Tibial nerve (tissue), 4 donors: ENCODE measurements around the gene LRP1. TPM values are rescaled to one million over a fixed set of nuclear protein-coding genes. Genes with fewer than 3 reads are reported as not detected.
A peak's percentile ranks its signal among the peaks of the same experiment; 100 is the strongest.

Experiments
- DNase-seq, 2 donors: peaks; one replicate each; pipeline ENCODE4 v3.0.0-alpha.2; 2019; ENCODE audit warnings: low spot score in 2 of 2
- H3K27ac ChIP-seq, 4 donors: fragments of 200-600 bp; sonication (generic) in 3 of 4; one replicate each; pipeline ENCODE4 v1.5.1; 2017 to 2019; ENCODE audit warnings: mild to moderate bottlenecking in 1 of 4
- H3K27me3 ChIP-seq, 2 donors: fragments of 200-600 bp; sonication (generic) in 1 of 2; one replicate each; pipeline versions ENCODE4 v1.5.1 to v1.6.0; 2017 to 2019
- H3K36me3 ChIP-seq, 3 donors: fragments of 200-600 bp; sonication (generic); one replicate each; pipeline ENCODE4 v1.5.1; 2018 to 2019
- H3K4me1 ChIP-seq, 4 donors: fragments of 200-600 bp; sonication (generic) in 3 of 4; one replicate each; pipeline ENCODE4 v1.5.1; 2017 to 2019
- H3K4me3 ChIP-seq, 4 donors: fragments of 200-600 bp; sonication (generic) in 3 of 4; one replicate each; pipeline ENCODE4 v1.5.1; 2017 to 2019; ENCODE audit warnings: mild to moderate bottlenecking in 1 of 4, moderate library complexity in 1 of 4
- H3K9me3 ChIP-seq, 4 donors: fragments of 200-600 bp; sonication (generic) in 3 of 4; one replicate each; pipeline ENCODE4 v1.5.1; 2017 to 2019
- CTCF ChIP-seq, 5 experiments: fragments of 200-600 bp in 3 of 5; fragments of 450-650 bp in 2 of 5; sonication (generic) in 3 of 5; IDR thresholded peaks; one replicate each; pipeline ENCODE4 v1.5.1; 2016 to 2019; ENCODE audit warnings: antibody characterized with exemption in 5 of 5, mild to moderate bottlenecking in 3 of 5, moderate library complexity in 2 of 5
- EP300 ChIP-seq, 2 donors: sonication (generic); formaldehyde crosslinking; IDR thresholded peaks; one replicate each; pipeline ENCODE4 v1.6.1; 2017; ENCODE audit warnings: antibody characterized with exemption in 2 of 2, mild to moderate bottlenecking in 1 of 2
- POLR2A ChIP-seq, 2 donors: fragments of 450-650 bp; IDR thresholded peaks; one replicate each; pipeline ENCODE4 v1.6.1; 2017; ENCODE audit warnings: antibody characterized with exemption in 2 of 2, mild to moderate bottlenecking in 2 of 2, moderate library complexity in 2 of 2
- WGBS, 2 donors: methylation state at CpG; one replicate each; pipeline ENCODE4 v1.1.5; 2018; 5-methylcytosine and 5-hydroxymethylcytosine counted together
- total RNA-seq, 4 donors: library from RNA; depleted of rRNA; stranded (reverse); fragments of >200 nt; gene quantifications; one replicate each; pipeline ENCODE4 v1.1.0, GENCODE V29; 2016

Gene LRP1
- total RNA-seq, 4 donors from 2014 or later, result 410 to 653 (median 527) TPM

GRCh38 chr12:57092529-57092862 is 35.8 kb upstream of the LRP1 start:
- Histone ChIP-seq H3K36me3 (peaks cover 0 to 62% (median 8%) of the 10 kb centered on the region in 3 donors), H3K4me1 (peaks cover 3 to 66% (median 47%) of the 10 kb centered on the region in 4 donors), H3K4me3 (peak overlapping the region in 1 of 4 donors; percentile 82), H3K27me3 (no peaks in the 10 kb centered on the region), H3K9me3 (no peaks in the 10 kb centered on the region), H3K27ac (peak overlapping the region; percentile 76 to 99 (median 90))
- no peak for DNase-seq
- TF ChIP-seq CTCF (IDR thresholded peaks at IDR 0.05), result no peak
- TF ChIP-seq EP300 (IDR thresholded peaks at IDR 0.05), result no peak
- TF ChIP-seq POLR2A (IDR thresholded peaks at IDR 0.05), result no peak
- 53 to 64% methylated on average over 5 of the region's 5 CpGs for WGBS, 2 donors

- 58 to 79% methylated on average over 4 of the region's 4 CpGs for WGBS, 2 donors
- Histone ChIP-seq H3K27ac (peak overlapping the region; percentile 76 to 99 (median 90)), H3K4me1 (peaks cover 3 to 66% (median 47%) of the 10 kb centered on the region in 4 donors), H3K27me3 (no peaks in the 10 kb centered on the region), H3K9me3 (no peaks in the 10 kb centered on the region), H3K4me3 (peak overlapping the region in 1 of 4 donors; percentile 3), H3K36me3 (peaks cover 0 to 66% (median 8%) of the 10 kb centered on the region in 3 donors)
- DNase-seq, result no peak
- TF ChIP-seq POLR2A (IDR thresholded peaks at IDR 0.05) (no peak), EP300 (IDR thresholded peaks at IDR 0.05) (no peak), CTCF (IDR thresholded peaks at IDR 0.05) (no peak)
Observed at GRCh38 chr12:57092876-57093414, 35.3 kb upstream of the LRP1 start.

- no peaks in the 10 kb centered on the region for H3K27me3 ChIP-seq
- H3K36me3 ChIP-seq, result peaks cover 0 to 73% (median 8%) of the 10 kb centered on the region in 3 donors
- peak; percentile 72 for DNase-seq
- peaks cover 3 to 66% (median 47%) of the 10 kb centered on the region in 4 donors for H3K4me1 ChIP-seq
- peak overlapping the region in 2 of 4 donors; percentile 1 to 4 for H3K4me3 ChIP-seq
- H3K9me3 ChIP-seq, result no peaks in the 10 kb centered on the region
- H3K27ac ChIP-seq, result peak overlapping the region; percentile 76 to 99 (median 90)
- TF ChIP-seq CTCF (IDR thresholded peaks at IDR 0.05) (peak; percentile 27 to 47 (median 40)), EP300 (IDR thresholded peaks at IDR 0.05) (peak in 1 of 2 donors; percentile 65), POLR2A (IDR thresholded peaks at IDR 0.05) (peak in 1 of 2 donors; percentile 34)
- WGBS, 2 donors, result 11 to 38% methylated on average over 14 to 22 of the region's 24 CpGs
Observed at GRCh38 chr12:57093415-57094207, 34.7 kb upstream of the LRP1 start.

GRCh38 chr12:57094208-57095160 is 33.8 kb upstream of the LRP1 start:
- Histone ChIP-seq H3K27ac (peak overlapping the region; percentile 76 to 99 (median 90)), H3K27me3 (no peaks in the 10 kb centered on the region), H3K36me3 (peaks cover 0 to 82% (median 11%) of the 10 kb centered on the region in 3 donors), H3K4me3 (peak overlapping the region in 1 of 4 donors; percentile 4), H3K9me3 (no peaks in the 10 kb centered on the region), H3K4me1 (peaks cover 3 to 66% (median 47%) of the 10 kb centered on the region in 4 donors)
- 26 to 36% methylated on average over 12 to 15 of the region's 15 CpGs for WGBS, 2 donors
- TF ChIP-seq POLR2A (IDR thresholded peaks at IDR 0.05) (no peak), EP300 (IDR thresholded peaks at IDR 0.05) (no peak), CTCF (IDR thresholded peaks at IDR 0.05) (no peak)
- DNase-seq, result no peak
